ENCODE measurements around the gene ITGA6. TPM values are rescaled to one million over a fixed set of nuclear protein-coding genes. Genes with fewer than 3 reads are reported as not detected.

ITGA6 gene
- total RNA-seq, 1 donor from 2014 or later: 40.7 TPM

GRCh38 chr2:172436889-172437288 is 9.5 kb downstream of the ITGA6 start:
- intact Hi-C loops (cut with DNase I): no loop called here
- Histone ChIP-seq H3K4me1 (no peaks in the 10 kb centered on the region), H3K9me3 (no peaks in the 10 kb centered on the region), H3K27me3 (no peaks in the 10 kb centered on the region), H3K36me3 (no peaks in the 10 kb centered on the region), H3K27ac (no peak overlapping the region), H3K4me3 (no peak overlapping the region)
- TF ChIP-seq, protein P1, sequence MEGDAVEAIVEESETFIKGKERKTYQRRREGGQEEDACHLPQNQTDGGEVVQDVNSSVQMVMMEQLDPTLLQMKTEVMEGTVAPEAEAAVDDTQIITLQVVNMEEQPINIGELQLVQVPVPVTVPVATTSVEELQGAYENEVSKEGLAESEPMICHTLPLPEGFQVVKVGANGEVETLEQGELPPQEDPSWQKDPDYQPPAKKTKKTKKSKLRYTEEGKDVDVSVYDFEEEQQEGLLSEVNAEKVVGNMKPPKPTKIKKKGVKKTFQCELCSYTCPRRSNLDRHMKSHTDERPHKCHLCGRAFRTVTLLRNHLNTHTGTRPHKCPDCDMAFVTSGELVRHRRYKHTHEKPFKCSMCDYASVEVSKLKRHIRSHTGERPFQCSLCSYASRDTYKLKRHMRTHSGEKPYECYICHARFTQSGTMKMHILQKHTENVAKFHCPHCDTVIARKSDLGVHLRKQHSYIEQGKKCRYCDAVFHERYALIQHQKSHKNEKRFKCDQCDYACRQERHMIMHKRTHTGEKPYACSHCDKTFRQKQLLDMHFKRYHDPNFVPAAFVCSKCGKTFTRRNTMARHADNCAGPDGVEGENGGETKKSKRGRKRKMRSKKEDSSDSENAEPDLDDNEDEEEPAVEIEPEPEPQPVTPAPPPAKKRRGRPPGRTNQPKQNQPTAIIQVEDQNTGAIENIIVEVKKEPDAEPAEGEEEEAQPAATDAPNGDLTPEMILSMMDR (IDR thresholded peaks at IDR 0.05): no peak
- no peak for DNase-seq (ENCODE audit: low spot score in 2 of 2)

DNA sequence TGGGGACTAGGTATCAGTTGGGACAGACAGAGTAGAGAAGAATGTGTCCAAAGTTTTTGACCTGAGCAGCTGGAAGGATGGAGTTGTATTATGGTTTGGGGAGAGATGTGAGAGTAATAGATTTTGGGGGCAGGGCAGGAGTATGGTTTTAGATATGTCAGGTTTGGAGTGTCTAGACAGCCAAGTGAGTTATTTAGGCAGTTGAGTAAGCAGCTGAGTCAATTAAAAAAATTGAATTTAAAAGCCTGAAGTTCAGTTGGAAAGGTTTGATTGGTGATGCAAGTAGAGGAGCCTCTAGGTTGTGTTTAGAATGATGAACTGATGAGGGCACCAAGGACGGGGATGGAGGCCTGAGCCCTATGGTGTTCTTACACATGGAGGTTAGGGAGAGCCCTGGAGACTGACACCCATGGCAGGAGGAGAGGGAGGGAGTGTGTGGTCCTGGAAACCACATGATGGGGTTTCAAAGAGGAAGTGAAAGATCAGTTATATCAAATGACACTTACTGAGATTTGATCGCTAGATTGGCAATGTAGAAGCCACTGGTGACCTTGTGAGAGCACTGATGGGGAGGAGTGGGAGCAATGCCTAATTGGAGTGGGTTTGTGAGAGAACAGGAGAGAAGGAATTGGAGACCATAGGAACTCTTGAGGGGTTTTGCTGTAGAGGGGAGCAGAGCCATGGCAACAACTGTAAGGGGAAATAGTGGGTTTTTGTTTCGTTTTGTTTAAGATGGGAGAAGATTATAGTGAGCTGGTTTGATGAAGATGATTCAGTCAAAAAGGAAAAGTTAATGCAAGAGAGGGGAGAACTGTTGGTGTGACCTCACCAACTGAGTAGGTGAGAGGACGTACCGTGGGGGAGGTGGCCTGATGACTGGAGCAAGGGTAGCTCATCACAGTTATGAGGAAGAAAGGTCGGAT is 10.3 kb downstream of the ITGA6 start:
- Histone ChIP-seq H3K27me3 (no peaks in the 10 kb centered on the region), H3K4me1 (no peaks in the 10 kb centered on the region), H3K4me3 (peak overlapping the region in 1 of 2 donors; percentile 24), H3K36me3 (no peaks in the 10 kb centered on the region), H3K27ac (no peak overlapping the region), H3K9me3 (no peaks in the 10 kb centered on the region)
- no peak for DNase-seq (ENCODE audit: low spot score in 2 of 2)
- TF ChIP-seq, protein P1 (IDR thresholded peaks at IDR 0.05): no peak
- intact Hi-C loops (cut with DNase I): no loop called here

DNA sequence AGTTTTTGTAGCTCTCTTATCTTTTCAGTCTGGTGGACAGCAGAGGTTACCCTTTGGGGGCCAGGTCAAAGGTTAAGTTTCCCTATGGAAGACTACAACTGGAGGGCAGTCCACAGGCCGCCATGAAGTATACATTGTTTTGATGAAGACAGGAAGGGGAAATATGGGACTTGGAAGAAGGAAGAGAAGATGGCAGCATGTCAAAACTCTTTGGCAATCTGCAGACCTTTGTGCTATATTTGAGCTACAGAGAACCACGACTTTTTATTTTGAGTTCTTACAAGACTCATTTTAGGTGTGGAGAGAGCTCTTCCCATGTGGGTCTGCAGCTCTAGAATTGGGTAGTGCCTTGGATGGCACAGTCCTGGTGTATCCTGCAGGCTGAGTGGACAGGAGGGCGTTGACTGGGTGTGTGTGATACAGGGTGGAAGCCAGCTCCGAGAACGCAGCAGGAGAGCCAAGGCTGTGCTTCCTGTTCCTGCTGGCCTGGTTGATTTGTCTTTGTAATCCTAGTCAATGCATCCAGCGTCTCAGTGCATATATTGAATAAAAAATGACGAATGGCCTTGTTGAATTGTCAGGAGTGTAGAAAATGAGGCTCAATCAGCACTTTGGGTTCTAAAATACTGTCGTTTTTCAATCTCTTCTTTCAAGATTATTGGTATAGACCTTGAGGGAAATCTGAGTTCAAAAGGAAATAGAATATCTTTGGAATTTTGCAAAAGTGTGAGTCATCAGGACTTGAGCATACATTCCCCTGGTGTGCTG is 11.5 kb downstream of the ITGA6 start:
- Histone ChIP-seq H3K4me1 (no peaks in the 10 kb centered on the region), H3K27me3 (no peaks in the 10 kb centered on the region), H3K27ac (no peak overlapping the region), H3K9me3 (no peaks in the 10 kb centered on the region), H3K36me3 (no peaks in the 10 kb centered on the region), H3K4me3 (no peak overlapping the region)
- intact Hi-C loops (cut with DNase I): no loop called here
- TF ChIP-seq, protein P1 (IDR thresholded peaks at IDR 0.05): no peak
- no peak for DNase-seq (ENCODE audit: low spot score in 2 of 2)

- no peaks in the 10 kb centered on the region for H3K36me3 ChIP-seq
- H3K4me1 ChIP-seq: no peaks in the 10 kb centered on the region
- DNase-seq (ENCODE audit: low spot score in 2 of 2): no peak
- no peaks in the 10 kb centered on the region for H3K27me3 ChIP-seq
- no peak overlapping the region for H3K4me3 ChIP-seq
- intact Hi-C loops (cut with DNase I): no loop called here
- TF ChIP-seq, protein P1 (IDR thresholded peaks at IDR 0.05): no peak
- no peak overlapping the region for H3K27ac ChIP-seq
- H3K9me3 ChIP-seq: no peaks in the 10 kb centered on the region
Measured at GRCh38 chr2:172439509-172439860, 12.1 kb downstream of the ITGA6 start.

- Histone ChIP-seq H3K36me3 (no peaks in the 10 kb centered on the region), H3K4me1 (no peaks in the 10 kb centered on the region), H3K27ac (no peak overlapping the region), H3K4me3 (no peak overlapping the region), H3K27me3 (no peaks in the 10 kb centered on the region), H3K9me3 (no peaks in the 10 kb centered on the region)
- TF ChIP-seq, protein P1 (IDR thresholded peaks at IDR 0.05): no peak
- intact Hi-C loops (cut with DNase I): no loop called here
- DNase-seq (ENCODE audit: low spot score in 2 of 2): no peak
Measured at GRCh38 chr2:172439911-172440310, 12.5 kb downstream of the ITGA6 start.

Data from ascending aorta (tissue), 2 donors.